Measurements from ENCODE around the gene EHBP1L1.
"Not testable (repeated sequence)": the region's sequence is repeated elsewhere in the genome, so short reads cannot be mapped to it uniquely, and the experiment has no call there.

EHBP1L1 gene

GRCh38 chr11:65636108-65637031 lies 60.5 kb downstream of the EHBP1L1 start:
- DNase-seq = no peak

- no peak for DNase-seq
Measured at GRCh38 chr11:65637032-65637557, 61.2 kb downstream of the EHBP1L1 start.

- peak in 12 of 14 donors; percentile 6 to 67 (median 31) for DNase-seq
Measured at GRCh38 chr11:65637794-65638419, 62.1 kb downstream of the EHBP1L1 start, which contains the start of gene SIPA1. Gene SIPA1 (plus strand): TSS chr11:65638101. CDS start chr11:65640922, 2,821 bp downstream.

GRCh38 chr11:65639228-65639597 lies 63.4 kb downstream of the EHBP1L1 start:
- DNase-seq = not testable (repeated sequence)

- DNase-seq = peak in 6 of 14 donors; percentile 37 to 81 (median 65)
Measured at GRCh38 chr11:65639623-65640482, 64.0 kb downstream of the EHBP1L1 start.

- peak in 9 of 14 donors; percentile 36 to 81 (median 60) for DNase-seq
Measured at GRCh38 chr11:65640483-65641296, 64.8 kb downstream of the EHBP1L1 start.

GRCh38 chr11:65641297-65642013 lies 65.6 kb downstream of the EHBP1L1 start:
- DNase-seq = no peak
